ENCODE measurements around the gene CLPTM1. TPM values are rescaled to one million over a fixed set of nuclear protein-coding genes. Genes with fewer than 3 reads are reported as not detected.

Gene CLPTM1
- polyA plus RNA-seq, 1 donor from 2014 or later, result 15.3 TPM

DNA sequence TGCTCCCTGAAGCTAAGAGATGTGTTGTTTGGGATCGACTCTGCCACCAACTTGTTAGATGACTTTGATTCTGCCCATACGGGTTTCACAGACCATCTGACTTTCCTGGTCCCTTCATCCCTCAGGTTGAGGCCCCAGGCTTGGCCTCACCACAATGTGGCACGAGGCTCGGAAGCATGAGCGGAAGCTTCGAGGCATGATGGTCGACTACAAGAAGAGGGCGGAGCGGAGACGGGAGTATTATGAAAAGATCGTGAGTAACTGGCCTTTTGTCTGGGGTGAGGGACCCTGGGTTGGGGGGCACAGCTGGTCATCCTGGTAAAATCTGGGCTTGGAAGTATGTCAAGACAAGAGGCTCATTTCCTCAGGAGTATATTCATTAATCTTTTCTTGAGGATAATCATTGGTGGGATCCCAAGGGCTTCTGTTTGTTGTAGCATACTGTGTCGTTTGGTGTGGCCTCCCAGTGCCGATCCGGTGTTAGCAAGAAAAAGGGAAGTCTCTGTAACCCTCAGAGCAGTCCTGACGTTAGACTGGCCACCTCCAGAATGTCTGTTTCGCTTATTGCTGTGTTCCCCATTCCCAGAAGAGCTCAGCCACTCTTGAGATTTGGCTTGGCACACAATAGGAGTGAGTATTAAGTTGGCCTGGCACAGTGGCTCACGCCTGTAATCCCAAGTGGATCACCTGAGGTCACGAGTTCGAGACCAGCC, 85.0 kb downstream of the CLPTM1 start:
- TF ChIP-seq, protein P1, sequence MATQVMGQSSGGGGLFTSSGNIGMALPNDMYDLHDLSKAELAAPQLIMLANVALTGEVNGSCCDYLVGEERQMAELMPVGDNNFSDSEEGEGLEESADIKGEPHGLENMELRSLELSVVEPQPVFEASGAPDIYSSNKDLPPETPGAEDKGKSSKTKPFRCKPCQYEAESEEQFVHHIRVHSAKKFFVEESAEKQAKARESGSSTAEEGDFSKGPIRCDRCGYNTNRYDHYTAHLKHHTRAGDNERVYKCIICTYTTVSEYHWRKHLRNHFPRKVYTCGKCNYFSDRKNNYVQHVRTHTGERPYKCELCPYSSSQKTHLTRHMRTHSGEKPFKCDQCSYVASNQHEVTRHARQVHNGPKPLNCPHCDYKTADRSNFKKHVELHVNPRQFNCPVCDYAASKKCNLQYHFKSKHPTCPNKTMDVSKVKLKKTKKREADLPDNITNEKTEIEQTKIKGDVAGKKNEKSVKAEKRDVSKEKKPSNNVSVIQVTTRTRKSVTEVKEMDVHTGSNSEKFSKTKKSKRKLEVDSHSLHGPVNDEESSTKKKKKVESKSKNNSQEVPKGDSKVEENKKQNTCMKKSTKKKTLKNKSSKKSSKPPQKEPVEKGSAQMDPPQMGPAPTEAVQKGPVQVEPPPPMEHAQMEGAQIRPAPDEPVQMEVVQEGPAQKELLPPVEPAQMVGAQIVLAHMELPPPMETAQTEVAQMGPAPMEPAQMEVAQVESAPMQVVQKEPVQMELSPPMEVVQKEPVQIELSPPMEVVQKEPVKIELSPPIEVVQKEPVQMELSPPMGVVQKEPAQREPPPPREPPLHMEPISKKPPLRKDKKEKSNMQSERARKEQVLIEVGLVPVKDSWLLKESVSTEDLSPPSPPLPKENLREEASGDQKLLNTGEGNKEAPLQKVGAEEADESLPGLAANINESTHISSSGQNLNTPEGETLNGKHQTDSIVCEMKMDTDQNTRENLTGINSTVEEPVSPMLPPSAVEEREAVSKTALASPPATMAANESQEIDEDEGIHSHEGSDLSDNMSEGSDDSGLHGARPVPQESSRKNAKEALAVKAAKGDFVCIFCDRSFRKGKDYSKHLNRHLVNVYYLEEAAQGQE (IDR thresholded peaks at IDR 0.05; ENCODE audit: borderline replicate concordance), result no peak
- no peak for TF ChIP-seq EZH2 (IDR thresholded peaks at IDR 0.05; ENCODE audit: borderline replicate concordance, insufficient read depth, low read length, poor library complexity, severe bottlenecking)
- TF ChIP-seq POLR2AphosphoS5 (IDR thresholded peaks at IDR 0.05), result no peak
- TF ChIP-seq, protein P2, sequence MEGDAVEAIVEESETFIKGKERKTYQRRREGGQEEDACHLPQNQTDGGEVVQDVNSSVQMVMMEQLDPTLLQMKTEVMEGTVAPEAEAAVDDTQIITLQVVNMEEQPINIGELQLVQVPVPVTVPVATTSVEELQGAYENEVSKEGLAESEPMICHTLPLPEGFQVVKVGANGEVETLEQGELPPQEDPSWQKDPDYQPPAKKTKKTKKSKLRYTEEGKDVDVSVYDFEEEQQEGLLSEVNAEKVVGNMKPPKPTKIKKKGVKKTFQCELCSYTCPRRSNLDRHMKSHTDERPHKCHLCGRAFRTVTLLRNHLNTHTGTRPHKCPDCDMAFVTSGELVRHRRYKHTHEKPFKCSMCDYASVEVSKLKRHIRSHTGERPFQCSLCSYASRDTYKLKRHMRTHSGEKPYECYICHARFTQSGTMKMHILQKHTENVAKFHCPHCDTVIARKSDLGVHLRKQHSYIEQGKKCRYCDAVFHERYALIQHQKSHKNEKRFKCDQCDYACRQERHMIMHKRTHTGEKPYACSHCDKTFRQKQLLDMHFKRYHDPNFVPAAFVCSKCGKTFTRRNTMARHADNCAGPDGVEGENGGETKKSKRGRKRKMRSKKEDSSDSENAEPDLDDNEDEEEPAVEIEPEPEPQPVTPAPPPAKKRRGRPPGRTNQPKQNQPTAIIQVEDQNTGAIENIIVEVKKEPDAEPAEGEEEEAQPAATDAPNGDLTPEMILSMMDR (IDR thresholded peaks at IDR 0.05; ENCODE audit: poor library complexity, severe bottlenecking), result no peak
- TF ChIP-seq RAD21 (conservative IDR thresholded peaks at IDR 0.05), result no peak
- no peak for TF ChIP-seq EP300 (conservative IDR thresholded peaks at IDR 0.05; ENCODE audit: poor library complexity, severe bottlenecking)
- no peak for TF ChIP-seq MXI1 (conservative IDR thresholded peaks at IDR 0.05; ENCODE audit: poor library complexity, severe bottlenecking)
- no peak for TF ChIP-seq TAF1 (IDR thresholded peaks at IDR 0.05; ENCODE audit: low read depth)
- TF ChIP-seq SMC3 (conservative IDR thresholded peaks at IDR 0.05; ENCODE audit: poor library complexity), result no peak
- H4K20me1 ChIP-seq (ENCODE audit: insufficient read depth), result no peaks in the 10 kb centered on the region
- no peaks in the 10 kb centered on the region for H3K36me3 ChIP-seq (ENCODE audit: insufficient read depth, low read length)
- H3K9ac ChIP-seq (ENCODE audit: low read length), result peak overlapping the region; percentile 90
- no peaks in the 10 kb centered on the region for H3F3A ChIP-seq (ENCODE audit: insufficient read depth, low read length, poor library complexity, severe bottlenecking)
- peak overlapping the region; percentile 93 for H3K4me3 ChIP-seq (ENCODE audit: low read length)
- H3K9me3 ChIP-seq (ENCODE audit: low read length), result no peaks in the 10 kb centered on the region
- no peaks in the 10 kb centered on the region for H3K27me3 ChIP-seq (ENCODE audit: insufficient read depth, low read depth, low read length)
- peak overlapping the region; percentile 71 for H3K4me2 ChIP-seq (ENCODE audit: low read length)
- no peak overlapping the region for H3K27ac ChIP-seq (ENCODE audit: low read length)
- H3K79me2 ChIP-seq (replicated peaks; ENCODE audit: insufficient read depth, low read length), result peaks cover 26% of the 10 kb centered on the region
- H3K9me2 ChIP-seq (ENCODE audit: insufficient read depth, low read length), result no peaks in the 10 kb centered on the region
- no peak overlapping the region for H2AFZ ChIP-seq (ENCODE audit: low read depth, low read length)

DNA sequence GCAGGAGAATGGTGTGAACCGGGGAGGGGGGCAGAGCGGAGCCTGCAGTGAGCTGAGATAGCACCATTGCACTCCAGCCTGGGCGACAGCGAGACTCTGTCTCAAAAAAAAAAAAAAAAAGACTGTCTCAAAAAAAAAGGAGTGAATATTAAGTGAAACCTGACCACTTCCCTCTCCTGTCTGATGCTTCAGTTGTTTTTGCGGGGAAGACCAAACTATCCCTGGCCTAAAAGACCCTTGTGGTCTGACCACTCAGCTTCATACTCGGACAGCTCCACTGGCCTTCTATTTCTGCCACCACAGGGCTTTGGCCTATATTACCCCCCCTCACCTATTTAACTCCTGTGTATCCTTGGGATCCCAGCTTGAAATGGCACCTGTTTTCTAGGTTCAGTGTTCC, 85.9 kb downstream of the CLPTM1 start:
- H3K27ac ChIP-seq (ENCODE audit: low read length), result no peak overlapping the region

More for the DNA sequence above, 85.9 kb downstream of the CLPTM1 start:
- H3K4me3 ChIP-seq (ENCODE audit: low read length), result no peak overlapping the region
- H4K20me1 ChIP-seq (ENCODE audit: insufficient read depth), result no peaks in the 10 kb centered on the region
- TF ChIP-seq SMC3 (conservative IDR thresholded peaks at IDR 0.05; ENCODE audit: poor library complexity) (no peak), EZH2 (IDR thresholded peaks at IDR 0.05; ENCODE audit: borderline replicate concordance, insufficient read depth, low read length, poor library complexity, severe bottlenecking) (no peak), RAD21 (conservative IDR thresholded peaks at IDR 0.05) (no peak), MXI1 (conservative IDR thresholded peaks at IDR 0.05; ENCODE audit: poor library complexity, severe bottlenecking) (no peak), TAF1 (IDR thresholded peaks at IDR 0.05; ENCODE audit: low read depth) (no peak), EP300 (conservative IDR thresholded peaks at IDR 0.05; ENCODE audit: poor library complexity, severe bottlenecking) (no peak), POLR2AphosphoS5 (IDR thresholded peaks at IDR 0.05) (no peak)
- TF ChIP-seq, protein P1 (IDR thresholded peaks at IDR 0.05; ENCODE audit: borderline replicate concordance), result no peak
- TF ChIP-seq, protein P2 (IDR thresholded peaks at IDR 0.05; ENCODE audit: poor library complexity, severe bottlenecking), result no peak
- no peaks in the 10 kb centered on the region for H3K36me3 ChIP-seq (ENCODE audit: insufficient read depth, low read length)
- no peak overlapping the region for H3K4me2 ChIP-seq (ENCODE audit: low read length)
- peaks cover 26% of the 10 kb centered on the region for H3K79me2 ChIP-seq (replicated peaks; ENCODE audit: insufficient read depth, low read length)
- H3K9ac ChIP-seq (ENCODE audit: low read length), result no peak overlapping the region
- H2AFZ ChIP-seq (ENCODE audit: low read depth, low read length), result no peak overlapping the region
- H3F3A ChIP-seq (ENCODE audit: insufficient read depth, low read length, poor library complexity, severe bottlenecking), result no peaks in the 10 kb centered on the region
- no peaks in the 10 kb centered on the region for H3K9me2 ChIP-seq (ENCODE audit: insufficient read depth, low read length)
- H3K9me3 ChIP-seq (ENCODE audit: low read length), result no peaks in the 10 kb centered on the region
- H3K27me3 ChIP-seq (ENCODE audit: insufficient read depth, low read depth, low read length), result no peaks in the 10 kb centered on the region
